ACC112 (cell line): ENCODE results near the gene CSE1L.
A peak's percentile ranks its signal among the peaks of the same experiment; 100 is the strongest.

Source experiments
- H2AFZ ChIP-seq: fragments of 200-600 bp; sonication (generic); one replicate; pipeline ENCODE4 v1.6.0; 2017; ENCODE audit warnings: antibody characterized with exemption, low read length; ENCODE audit not compliant: unreplicated experiment
- H3K27ac ChIP-seq: fragments of 200-600 bp; sonication (generic); 2 replicates; pipeline ENCODE4 v1.5.1; 2014; ENCODE audit warnings: low read depth, mild to moderate bottlenecking, antibody characterized with exemption, low read length, moderate library complexity
- H3K27me3 ChIP-seq: fragments of 200-600 bp; sonication (generic); 2 replicates; pipeline ENCODE4 v1.6.1; 2014; ENCODE audit warnings: mild to moderate bottlenecking, antibody characterized with exemption, low read length, moderate library complexity, mixed read lengths; ENCODE audit not compliant: insufficient read depth
- H3K36me3 ChIP-seq: fragments of 200-600 bp; sonication (generic); 2 replicates; pipeline ENCODE4 v1.6.1; 2016; ENCODE audit warnings: mild to moderate bottlenecking, antibody characterized with exemption, low read length, moderate library complexity, mixed read lengths; ENCODE audit not compliant: insufficient read depth
- H3K4me1 ChIP-seq: fragments of 200-600 bp; sonication (generic); one replicate; pipeline ENCODE4 v1.6.1; 2016; ENCODE audit warnings: low read length, mixed read lengths; ENCODE audit not compliant: insufficient read depth, unreplicated experiment, control insufficient read depth
- H3K4me3 ChIP-seq: fragments of 200-600 bp; sonication (generic); 2 replicates; pipeline ENCODE4 v1.5.1; 2014; ENCODE audit warnings: mild to moderate bottlenecking, low read depth, low read length
- H3K79me2 ChIP-seq: fragments of 200-600 bp; sonication (generic); one replicate; pipeline ENCODE4 v1.6.0; 2016; ENCODE audit warnings: low read length; ENCODE audit not compliant: control insufficient read depth, unreplicated experiment, insufficient read depth

CSE1L gene

GRCh38 chr20:49030954-49031619 lies 15.0 kb upstream of the CSE1L start:
- Histone ChIP-seq H3K79me2 (no peaks in the 10 kb centered on the region), H3K27ac (no peak overlapping the region), H3K4me3 (no peak overlapping the region), H3K4me1 (no peaks in the 10 kb centered on the region), H3K36me3 (peaks cover 12% of the 10 kb centered on the region), H3K27me3 (no peaks in the 10 kb centered on the region), H2AFZ (no peak overlapping the region)

DNA sequence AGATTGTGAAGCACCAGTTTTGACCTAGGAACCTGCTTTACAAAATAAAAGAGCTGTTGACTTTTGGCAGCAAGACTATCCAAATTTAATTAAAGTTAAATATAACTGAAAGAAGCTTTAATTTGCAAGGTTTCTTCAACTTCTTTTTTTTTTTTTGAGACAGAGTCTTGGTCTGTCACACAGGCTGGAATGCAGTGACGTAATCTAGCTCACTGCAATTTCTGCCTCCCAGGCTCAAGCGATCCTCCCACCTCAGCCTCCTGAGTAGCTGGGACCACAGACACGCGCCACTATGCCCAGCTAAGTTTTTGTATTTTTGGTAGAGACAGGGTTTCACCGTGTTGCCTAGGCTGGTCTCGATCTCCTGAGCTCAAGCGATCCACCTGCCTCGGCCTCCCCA lies 13.7 kb upstream of the CSE1L start:
- Histone ChIP-seq H3K36me3 (peaks cover 12% of the 10 kb centered on the region), H2AFZ (no peak overlapping the region), H3K4me3 (no peak overlapping the region), H3K27ac (no peak overlapping the region), H3K27me3 (no peaks in the 10 kb centered on the region), H3K4me1 (no peaks in the 10 kb centered on the region), H3K79me2 (no peaks in the 10 kb centered on the region)

DNA sequence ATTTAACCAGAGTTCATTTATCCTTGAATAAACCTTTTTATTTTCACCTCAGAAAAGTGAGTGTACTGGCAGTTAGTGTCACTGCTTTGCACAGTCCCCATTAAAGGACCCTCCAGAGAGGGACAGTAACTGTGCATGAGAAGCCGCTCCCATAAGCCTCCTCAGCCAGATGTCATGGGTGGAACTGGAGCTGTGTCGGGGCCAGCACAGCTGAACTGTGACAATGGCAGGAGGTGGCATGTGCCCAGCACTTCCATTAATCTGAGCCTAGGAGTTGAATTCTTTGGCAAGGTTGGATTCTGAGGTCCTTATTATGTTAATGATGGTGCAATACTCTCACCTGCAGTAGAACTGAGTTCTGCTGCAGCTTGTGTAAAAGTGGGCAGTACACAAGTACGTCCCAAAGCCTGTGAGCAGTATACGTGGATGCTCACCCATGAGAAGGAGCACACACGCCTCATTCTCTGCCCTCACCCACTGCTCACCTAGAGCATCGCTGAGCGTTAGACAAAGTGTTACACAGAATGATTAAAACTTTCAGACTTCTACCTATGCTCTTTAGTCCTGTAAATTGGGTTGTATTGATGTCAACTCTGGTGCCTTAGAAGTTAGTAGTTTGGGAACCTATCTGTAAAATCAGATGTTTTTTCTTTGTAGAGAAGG lies 11.9 kb upstream of the CSE1L start:
- no peaks in the 10 kb centered on the region for H3K4me1 ChIP-seq
- H3K27ac ChIP-seq = no peak overlapping the region
- H2AFZ ChIP-seq = no peak overlapping the region
- no peaks in the 10 kb centered on the region for H3K79me2 ChIP-seq
- H3K4me3 ChIP-seq = no peak overlapping the region
- H3K27me3 ChIP-seq = no peaks in the 10 kb centered on the region
- H3K36me3 ChIP-seq = peaks cover 12% of the 10 kb centered on the region

DNA sequence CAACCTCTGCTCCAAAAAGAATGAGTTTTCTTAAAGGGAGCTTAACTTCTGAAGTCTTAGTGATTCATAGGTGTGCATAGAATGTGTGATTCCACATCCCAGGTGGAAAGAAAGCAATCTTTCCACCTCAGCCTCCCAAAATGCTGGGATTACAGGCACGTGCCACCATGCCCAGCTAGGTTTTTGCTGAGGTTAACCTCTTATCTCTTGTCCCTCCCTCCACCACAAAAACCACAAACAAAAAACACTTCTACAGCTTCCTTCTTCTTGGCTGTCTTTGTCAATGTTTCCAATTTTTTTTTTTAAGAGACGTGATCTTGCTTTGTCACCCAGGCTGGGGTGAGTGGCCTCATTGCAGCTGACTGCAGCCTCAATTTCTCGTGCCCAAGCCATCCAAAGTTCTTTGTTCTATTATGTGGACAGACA lies 8.1 kb upstream of the CSE1L start:
- no peaks in the 10 kb centered on the region for H3K4me1 ChIP-seq
- peaks cover 8% of the 10 kb centered on the region for H3K36me3 ChIP-seq
- H2AFZ ChIP-seq = no peak overlapping the region
- H3K79me2 ChIP-seq = no peaks in the 10 kb centered on the region
- H3K27ac ChIP-seq = no peak overlapping the region
- no peaks in the 10 kb centered on the region for H3K27me3 ChIP-seq
- no peak overlapping the region for H3K4me3 ChIP-seq

DNA sequence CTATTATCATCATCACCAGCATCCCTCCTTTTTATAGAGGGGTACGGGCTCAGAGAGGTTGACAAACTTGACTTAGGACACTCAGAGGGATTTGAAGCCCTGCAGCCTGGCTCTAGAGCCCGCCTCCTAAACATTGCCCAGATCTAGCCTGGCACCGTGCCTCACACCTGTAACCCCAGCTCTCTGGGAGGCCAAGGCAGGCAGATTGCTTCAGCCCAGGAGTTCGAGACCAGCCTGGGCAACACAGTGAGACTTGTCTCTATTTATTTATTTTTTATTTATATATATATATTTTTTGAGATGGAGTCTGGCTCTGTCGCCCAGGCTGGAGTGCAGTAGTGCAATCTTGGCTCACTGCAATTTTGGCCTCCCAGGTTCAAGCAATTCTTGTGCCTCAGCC lies 6.3 kb upstream of the CSE1L start:
- Histone ChIP-seq H3K4me3 (no peak overlapping the region), H3K27me3 (no peaks in the 10 kb centered on the region), H2AFZ (no peak overlapping the region), H3K27ac (no peak overlapping the region), H3K4me1 (no peaks in the 10 kb centered on the region), H3K36me3 (no peaks in the 10 kb centered on the region), H3K79me2 (no peaks in the 10 kb centered on the region)

DNA sequence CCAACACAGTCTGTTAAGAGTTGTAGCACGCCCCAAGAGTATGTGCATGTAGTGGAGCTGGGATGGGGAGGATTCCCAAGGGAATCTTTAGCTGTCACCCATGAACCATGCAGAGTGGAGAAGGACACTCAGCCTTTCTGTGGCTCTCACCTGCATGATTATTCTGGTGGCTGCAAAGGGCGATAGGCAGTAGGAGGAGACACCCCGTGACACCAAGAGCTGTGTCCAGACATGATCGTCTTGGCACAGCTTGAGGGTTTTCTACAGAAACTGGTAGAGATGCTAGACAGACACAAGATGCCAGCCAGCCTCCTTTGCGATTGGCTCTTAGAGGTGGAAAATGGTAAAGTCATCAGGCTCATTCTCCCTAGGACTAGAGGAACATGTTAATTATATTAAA lies 3.1 kb upstream of the CSE1L start:
- H3K4me1 ChIP-seq = peaks cover 10% of the 10 kb centered on the region
- no peak overlapping the region for H2AFZ ChIP-seq
- H3K36me3 ChIP-seq = no peaks in the 10 kb centered on the region
- H3K27ac ChIP-seq = no peak overlapping the region
- no peaks in the 10 kb centered on the region for H3K27me3 ChIP-seq
- H3K79me2 ChIP-seq = peaks cover 15% of the 10 kb centered on the region
- no peak overlapping the region for H3K4me3 ChIP-seq

GRCh38 chr20:49045440-49046086 lies 549 bp upstream of the CSE1L start:
- peak overlapping the region; percentile 66 for H3K27ac ChIP-seq
- H3K36me3 ChIP-seq = no peaks in the 10 kb centered on the region
- H3K27me3 ChIP-seq = no peaks in the 10 kb centered on the region
- peak overlapping the region; percentile 94 for H3K4me3 ChIP-seq
- H2AFZ ChIP-seq = peak overlapping the region; percentile 79
- peaks cover 16% of the 10 kb centered on the region for H3K4me1 ChIP-seq
- H3K79me2 ChIP-seq = peaks cover 39% of the 10 kb centered on the region

DNA sequence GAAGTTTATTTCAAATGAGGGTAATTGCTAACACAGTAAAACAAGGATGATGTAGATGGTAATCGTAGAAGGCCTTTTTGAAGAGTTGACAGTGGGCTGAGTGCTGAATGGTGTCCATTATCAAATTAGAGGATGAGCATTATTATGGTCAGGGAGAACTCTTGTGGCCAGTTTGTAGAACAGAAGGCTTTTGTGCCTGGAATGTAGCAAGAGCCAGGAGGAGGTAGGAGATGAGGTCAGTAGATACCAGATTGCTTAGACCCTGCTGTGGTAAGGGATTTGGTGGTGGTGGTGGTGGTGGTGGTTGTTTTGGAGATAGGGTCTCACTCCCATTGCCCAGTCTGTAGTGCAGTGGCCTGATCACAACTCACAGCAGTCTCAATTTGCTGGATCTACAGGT lies 6.2 kb downstream of the CSE1L start:
- no peak overlapping the region for H3K4me3 ChIP-seq
- no peak overlapping the region for H2AFZ ChIP-seq
- H3K4me1 ChIP-seq = peaks cover 28% of the 10 kb centered on the region
- H3K27me3 ChIP-seq = no peaks in the 10 kb centered on the region
- H3K36me3 ChIP-seq = no peaks in the 10 kb centered on the region; the same call in 1 of the 2 replicates
- H3K79me2 ChIP-seq = peaks cover 96% of the 10 kb centered on the region
- H3K27ac ChIP-seq = no peak overlapping the region

DNA sequence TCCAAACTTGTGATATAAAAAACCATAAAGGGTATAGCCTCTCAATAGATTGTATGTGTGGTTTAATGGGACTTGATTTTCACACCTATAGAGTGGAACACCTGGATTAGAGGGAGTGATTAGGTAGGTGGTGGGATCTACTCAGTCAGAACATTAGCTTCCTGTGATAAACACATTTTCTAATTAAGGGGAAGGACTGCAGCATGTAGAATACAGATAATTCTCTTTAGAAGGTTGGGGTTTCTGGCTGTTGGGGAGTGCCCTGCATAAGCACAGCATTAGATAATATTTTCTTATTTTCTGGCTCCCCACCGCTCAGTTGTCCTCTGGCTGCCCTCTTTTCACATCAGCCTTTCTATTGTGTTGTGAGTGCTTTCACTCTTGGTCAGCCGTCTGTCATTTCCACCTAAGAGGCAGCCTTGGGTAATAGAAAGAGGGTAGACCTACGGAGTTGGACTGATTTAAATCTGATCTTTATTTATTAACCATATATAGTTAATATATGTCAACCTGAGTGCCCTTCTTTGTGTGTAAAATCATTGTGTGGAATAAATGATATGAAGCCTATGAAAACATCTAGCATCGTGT lies 8.0 kb downstream of the CSE1L start:
- no peak overlapping the region for H2AFZ ChIP-seq
- peaks cover 7% of the 10 kb centered on the region for H3K36me3 ChIP-seq
- no peak overlapping the region for H3K4me3 ChIP-seq
- H3K4me1 ChIP-seq = peaks cover 18% of the 10 kb centered on the region
- peaks cover 96% of the 10 kb centered on the region for H3K79me2 ChIP-seq
- H3K27me3 ChIP-seq = no peaks in the 10 kb centered on the region
- H3K27ac ChIP-seq = no peak overlapping the region

DNA sequence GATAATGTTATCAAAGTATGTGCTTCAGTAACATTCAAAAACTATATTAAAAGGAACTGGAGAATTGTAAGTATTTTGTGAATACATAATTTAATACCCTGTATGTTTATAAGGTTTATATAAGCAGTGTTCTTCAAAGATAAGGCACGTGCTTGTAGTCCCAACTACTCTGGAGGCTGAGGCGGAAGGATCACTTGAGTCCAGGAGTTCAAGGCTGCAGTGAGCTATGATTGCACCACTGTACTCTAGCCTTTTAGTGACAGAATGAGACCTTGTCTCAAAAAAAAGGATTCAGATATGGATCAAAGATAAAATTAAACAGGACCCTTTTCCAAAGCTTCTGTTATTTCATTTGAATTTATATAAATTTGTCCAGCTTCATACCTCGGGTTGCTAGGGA lies 17.2 kb downstream of the CSE1L start:
- H3K27me3 ChIP-seq = no peaks in the 10 kb centered on the region
- H3K79me2 ChIP-seq = peaks cover 36% of the 10 kb centered on the region
- H3K36me3 ChIP-seq = peaks cover 16% of the 10 kb centered on the region

More for the DNA sequence above, 17.2 kb downstream of the CSE1L start:
- H3K27ac ChIP-seq = no peak overlapping the region
- H2AFZ ChIP-seq = no peak overlapping the region
- no peak overlapping the region for H3K4me3 ChIP-seq
- H3K4me1 ChIP-seq = no peaks in the 10 kb centered on the region
